Lower lobe of right lung (tissue), 2 donors: ENCODE results near the gene JADE2. TPM values are rescaled to one million over a fixed set of nuclear protein-coding genes. Genes with fewer than 3 reads are reported as not detected.

Source experiments
- ATAC-seq, 2 donors: fragments of 200-7000 bp; cut with Tn5 transposase; one replicate each; pipeline ENCODE4 v1.9.1; 2020 to 2022; ENCODE audit warnings: mild to moderate bottlenecking in 2 of 2, moderate library complexity in 2 of 2
- DNase-seq: peaks from one replicate; pipeline ENCODE4 v3.0.0-alpha.2; 2020
- H3K27ac ChIP-seq: fragments of 200-600 bp; one replicate; pipeline ENCODE4 v1.8.0; 2022
- H3K27me3 ChIP-seq: fragments of 200-600 bp; one replicate; pipeline ENCODE4 v1.8.0; 2022; ENCODE audit warnings: low read depth
- H3K36me3 ChIP-seq: fragments of 200-600 bp; one replicate; pipeline ENCODE4 v1.8.0; 2022; ENCODE audit warnings: mild to moderate bottlenecking
- H3K4me1 ChIP-seq: fragments of 200-600 bp; one replicate; pipeline ENCODE4 v1.8.0; 2022
- H3K4me3 ChIP-seq: fragments of 200-600 bp; one replicate; pipeline ENCODE4 v1.8.0; 2022; ENCODE audit warnings: mild to moderate bottlenecking
- H3K9me3 ChIP-seq: fragments of 200-600 bp; one replicate; pipeline ENCODE4 v1.8.0; 2022
- intact Hi-C: fragments of 100-400 bp; cut with DNase I; formaldehyde crosslinking; loops from one replicate; pipeline ENCODE4 v1.11.0; 2022
- total RNA-seq: library from RNA; stranded (reverse); fragmentation: NEBNext Ultra II Directional; extraction: Animal tissue kit (Norgen Biotek cat#: 25700); gene quantifications from one replicate; pipeline ENCODE4 v1.2.1, GENCODE V29; 2021
- TF ChIP-seq, protein P1 (sequence below): fragments of 200-600 bp; IDR thresholded peaks from one replicate; pipeline ENCODE4 v1.8.0; 2022; ENCODE audit warnings: antibody characterized with exemption, mild to moderate bottlenecking
- donor health status: DM: no; HTN: yes; CAD: no; lungs with severe emphysema.

JADE2 gene
- total RNA-seq, 1 donor from 2014 or later: 79.4 TPM

DNA sequence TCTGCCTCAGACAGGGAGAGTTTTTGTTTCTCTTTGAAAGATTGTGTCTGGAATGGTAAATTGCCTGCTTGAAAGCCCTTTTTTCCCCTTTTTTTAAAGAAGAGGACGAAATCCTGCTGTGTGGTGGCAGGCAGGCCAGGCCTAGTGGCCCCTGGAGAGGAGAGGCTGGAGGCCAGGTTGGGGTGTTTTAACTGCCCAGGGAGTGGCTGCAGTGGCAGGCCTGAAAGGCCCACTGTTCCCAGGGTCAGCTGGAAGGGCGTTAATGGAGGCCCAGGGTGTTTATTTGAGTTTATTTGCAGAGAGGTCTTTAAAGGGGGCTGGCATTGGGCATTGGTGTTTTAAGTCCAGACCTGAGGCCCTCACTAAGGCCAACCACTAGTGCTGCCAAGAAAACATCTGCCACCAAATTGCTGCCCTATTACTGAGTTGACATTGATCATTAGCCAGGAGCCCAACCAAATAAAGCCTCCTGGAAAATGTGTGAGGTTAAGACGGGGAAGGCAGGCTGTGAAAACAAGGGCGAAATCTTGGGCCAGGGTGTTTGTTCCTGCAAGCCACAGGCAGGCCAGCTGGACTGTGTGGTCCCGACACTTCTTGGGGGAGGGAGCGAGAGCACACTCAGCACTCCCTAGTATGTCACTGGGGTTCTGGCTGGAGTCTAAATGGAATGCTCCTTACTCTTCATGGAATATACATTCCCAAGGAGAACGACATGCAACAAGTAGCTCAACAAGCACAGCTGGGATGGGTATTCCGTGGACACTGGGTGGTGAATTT lies 5.0 kb downstream of the JADE2 start:
- no peak for DNase-seq
- TF ChIP-seq, protein P1, sequence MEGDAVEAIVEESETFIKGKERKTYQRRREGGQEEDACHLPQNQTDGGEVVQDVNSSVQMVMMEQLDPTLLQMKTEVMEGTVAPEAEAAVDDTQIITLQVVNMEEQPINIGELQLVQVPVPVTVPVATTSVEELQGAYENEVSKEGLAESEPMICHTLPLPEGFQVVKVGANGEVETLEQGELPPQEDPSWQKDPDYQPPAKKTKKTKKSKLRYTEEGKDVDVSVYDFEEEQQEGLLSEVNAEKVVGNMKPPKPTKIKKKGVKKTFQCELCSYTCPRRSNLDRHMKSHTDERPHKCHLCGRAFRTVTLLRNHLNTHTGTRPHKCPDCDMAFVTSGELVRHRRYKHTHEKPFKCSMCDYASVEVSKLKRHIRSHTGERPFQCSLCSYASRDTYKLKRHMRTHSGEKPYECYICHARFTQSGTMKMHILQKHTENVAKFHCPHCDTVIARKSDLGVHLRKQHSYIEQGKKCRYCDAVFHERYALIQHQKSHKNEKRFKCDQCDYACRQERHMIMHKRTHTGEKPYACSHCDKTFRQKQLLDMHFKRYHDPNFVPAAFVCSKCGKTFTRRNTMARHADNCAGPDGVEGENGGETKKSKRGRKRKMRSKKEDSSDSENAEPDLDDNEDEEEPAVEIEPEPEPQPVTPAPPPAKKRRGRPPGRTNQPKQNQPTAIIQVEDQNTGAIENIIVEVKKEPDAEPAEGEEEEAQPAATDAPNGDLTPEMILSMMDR: no peak
- H3K4me3 ChIP-seq: no peak overlapping the region
- intact Hi-C loops: no loop called here
- no peaks in the 10 kb centered on the region for H3K36me3 ChIP-seq
- H3K9me3 ChIP-seq: no peaks in the 10 kb centered on the region
- no peaks in the 10 kb centered on the region for H3K27me3 ChIP-seq
- peak overlapping the region; percentile 65 for H3K27ac ChIP-seq
- no peak for ATAC-seq
- peaks cover 66% of the 10 kb centered on the region for H3K4me1 ChIP-seq

- Histone ChIP-seq H3K27me3 (no peaks in the 10 kb centered on the region), H3K4me3 (no peak overlapping the region), H3K27ac (peak overlapping the region; percentile 31), H3K36me3 (peaks cover 27% of the 10 kb centered on the region), H3K4me1 (peaks cover 60% of the 10 kb centered on the region), H3K9me3 (no peaks in the 10 kb centered on the region)
- ATAC-seq (peak; percentile 61 to 68), DNase-seq (peak; percentile 74)
- intact Hi-C loops: no loop called here
- TF ChIP-seq, protein P1: no peak
Observed at GRCh38 chr5:134533115-134533815, 7.8 kb downstream of the JADE2 start.

GRCh38 chr5:134534058-134534725 lies 8.7 kb downstream of the JADE2 start:
- TF ChIP-seq, protein P1: no peak
- intact Hi-C loops: no loop called here
- no peak for ATAC-seq
- peaks cover 50% of the 10 kb centered on the region for H3K4me1 ChIP-seq
- peaks cover 35% of the 10 kb centered on the region for H3K36me3 ChIP-seq
- H3K4me3 ChIP-seq: no peak overlapping the region
- no peaks in the 10 kb centered on the region for H3K27me3 ChIP-seq
- peak overlapping the region; percentile 21 for H3K27ac ChIP-seq
- DNase-seq: no peak
- H3K9me3 ChIP-seq: no peaks in the 10 kb centered on the region

DNA sequence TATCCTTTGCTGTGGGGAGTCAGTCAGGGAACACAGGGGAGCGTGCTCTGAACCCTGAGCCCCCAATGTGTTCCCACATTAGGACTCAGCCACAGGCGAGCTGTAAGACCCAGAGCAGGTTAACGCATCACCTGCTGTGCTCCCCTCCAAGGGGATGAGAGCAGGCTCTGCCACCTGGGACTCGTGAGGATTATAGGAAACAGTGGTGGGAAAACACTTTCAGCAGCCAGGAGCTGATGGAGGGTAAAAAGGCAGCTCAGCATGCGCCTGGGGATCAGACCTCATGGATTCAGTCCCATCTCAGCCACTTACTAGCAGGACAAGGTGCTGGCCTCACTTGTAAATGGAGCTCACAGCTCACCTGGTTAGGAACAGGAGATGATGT lies 9.2 kb downstream of the JADE2 start:
- TF ChIP-seq, protein P1: no peak
- peaks cover 40% of the 10 kb centered on the region for H3K36me3 ChIP-seq
- intact Hi-C loops: no loop called here
- no peak overlapping the region for H3K27ac ChIP-seq
- peaks cover 45% of the 10 kb centered on the region for H3K4me1 ChIP-seq
- no peaks in the 10 kb centered on the region for H3K27me3 ChIP-seq
- DNase-seq: no peak
- H3K9me3 ChIP-seq: no peaks in the 10 kb centered on the region
- no peak overlapping the region for H3K4me3 ChIP-seq
- no peak for ATAC-seq

DNA sequence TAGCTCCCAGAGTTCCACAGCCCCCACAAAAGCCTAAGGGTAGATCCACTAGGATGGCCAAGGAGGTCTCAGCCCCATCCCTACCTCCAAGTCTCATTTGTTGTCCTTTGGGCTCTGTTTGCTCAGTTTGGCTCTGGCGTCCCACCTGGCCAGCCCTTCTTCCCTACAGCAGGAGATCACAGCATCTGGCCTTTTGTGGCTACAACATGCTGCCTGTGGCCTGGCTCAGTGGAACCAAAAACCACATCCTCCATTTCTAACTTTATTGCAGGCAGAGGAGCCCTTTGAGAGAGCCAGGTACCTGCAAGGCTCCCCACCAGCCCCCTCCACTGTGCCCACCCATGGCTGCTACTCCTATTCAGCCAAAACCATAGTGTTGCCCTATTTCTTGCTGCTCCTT lies 11.4 kb downstream of the JADE2 start:
- no peaks in the 10 kb centered on the region for H3K27me3 ChIP-seq
- intact Hi-C loops: no loop called here
- DNase-seq (no peak), ATAC-seq (no peak)
- peaks cover 62% of the 10 kb centered on the region for H3K36me3 ChIP-seq
- H3K27ac ChIP-seq: no peak overlapping the region
- H3K4me3 ChIP-seq: no peak overlapping the region
- peaks cover 38% of the 10 kb centered on the region for H3K4me1 ChIP-seq
- no peaks in the 10 kb centered on the region for H3K9me3 ChIP-seq
- TF ChIP-seq, protein P1: no peak
